NCI-H524 treated with DMSO at 0.1 percent for 48 hours (cell line): ENCODE data around the gene WDR7.

Experiments used
- DNase-seq: peaks from one replicate; lab custom pipeline; 2025; lab: John Stamatoyannopoulos, UW

Gene WDR7

DNA sequence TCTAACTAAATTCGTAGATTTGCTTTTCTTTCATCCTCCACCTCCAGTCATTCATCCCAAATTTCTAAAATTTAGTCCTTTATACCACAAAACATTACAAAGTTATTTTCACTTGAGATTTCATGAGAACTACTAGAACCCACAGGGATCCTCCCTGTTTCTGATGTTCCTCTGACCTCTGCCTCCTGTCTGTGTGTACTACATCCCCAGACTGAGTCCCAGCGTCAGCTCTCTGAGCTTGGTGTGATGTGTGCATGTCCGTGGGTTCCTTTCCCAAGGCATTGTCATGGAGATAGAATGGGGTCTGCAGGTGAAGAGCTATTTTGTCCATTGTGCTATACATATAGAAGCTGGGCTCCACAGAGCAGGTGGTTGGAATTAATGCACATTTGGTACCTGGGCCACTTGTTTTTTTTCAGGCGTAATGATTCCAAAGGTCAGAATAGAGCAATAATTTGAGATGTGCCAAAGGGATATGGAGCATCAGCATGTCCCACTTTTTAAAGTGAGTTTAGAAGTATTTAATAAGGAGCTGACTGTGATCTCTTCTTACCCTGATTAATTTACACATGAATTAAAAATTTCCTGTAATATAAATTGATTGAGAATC, 344.5 kb downstream of the WDR7 start:
- no peak for DNase-seq

DNA sequence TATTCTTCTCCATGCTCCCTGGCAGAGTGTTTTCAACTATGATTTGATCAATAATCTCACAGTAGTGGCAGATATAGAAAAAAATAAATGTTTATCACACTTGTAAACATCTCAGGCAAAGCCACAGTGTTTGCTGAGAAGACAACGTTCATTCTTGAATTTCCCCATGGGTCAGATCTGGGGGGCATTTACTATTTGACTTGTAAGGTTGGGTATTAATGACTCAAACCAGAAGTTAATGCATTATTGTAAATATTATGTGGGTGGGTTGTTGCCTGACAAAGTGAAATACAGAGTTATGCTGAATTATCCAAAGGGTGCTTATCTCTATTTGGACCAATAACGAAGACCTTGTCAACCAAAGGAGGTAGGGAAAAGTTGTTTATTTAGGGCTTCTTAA, 346.0 kb downstream of the WDR7 start:
- no peak for DNase-seq

DNA sequence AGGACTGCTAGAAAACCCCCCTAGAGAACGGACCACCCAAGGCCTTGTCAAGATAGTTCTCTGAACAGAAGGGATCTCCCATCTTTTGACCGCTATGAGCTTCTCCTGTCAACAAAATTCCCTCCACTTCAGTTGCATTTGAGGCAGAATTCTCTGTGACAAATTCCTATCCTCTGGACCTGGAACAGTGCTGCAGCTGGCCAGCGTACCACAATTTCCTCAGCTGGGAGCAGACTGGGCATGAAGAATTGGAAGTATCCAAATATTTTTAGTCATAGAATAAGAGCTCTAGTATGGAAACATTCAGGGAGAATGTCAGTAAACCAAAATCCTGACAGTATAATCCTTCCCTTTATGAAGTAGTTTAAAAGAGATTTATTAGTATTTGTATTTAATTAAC, 348.7 kb downstream of the WDR7 start:
- DNase-seq = no peak

DNA sequence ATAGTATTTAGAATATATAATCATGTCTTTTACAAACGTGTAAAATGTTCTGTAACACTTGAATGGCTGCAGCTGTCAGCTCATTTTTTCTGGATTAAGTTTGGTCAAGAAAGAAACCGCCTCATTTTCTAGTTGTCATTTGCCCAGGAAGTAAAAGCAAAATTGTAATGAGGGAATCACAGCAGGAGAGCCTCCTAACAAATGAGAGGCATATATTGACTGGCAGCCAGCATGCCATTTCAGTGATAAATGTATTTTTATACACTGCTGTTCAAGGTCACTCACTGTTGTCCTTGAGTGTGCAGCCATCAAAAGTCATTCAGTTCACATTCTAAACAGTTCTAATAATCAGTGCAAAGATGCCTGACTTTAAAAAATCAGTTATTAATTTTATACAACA, 351.5 kb downstream of the WDR7 start:
- no peak for DNase-seq

DNA sequence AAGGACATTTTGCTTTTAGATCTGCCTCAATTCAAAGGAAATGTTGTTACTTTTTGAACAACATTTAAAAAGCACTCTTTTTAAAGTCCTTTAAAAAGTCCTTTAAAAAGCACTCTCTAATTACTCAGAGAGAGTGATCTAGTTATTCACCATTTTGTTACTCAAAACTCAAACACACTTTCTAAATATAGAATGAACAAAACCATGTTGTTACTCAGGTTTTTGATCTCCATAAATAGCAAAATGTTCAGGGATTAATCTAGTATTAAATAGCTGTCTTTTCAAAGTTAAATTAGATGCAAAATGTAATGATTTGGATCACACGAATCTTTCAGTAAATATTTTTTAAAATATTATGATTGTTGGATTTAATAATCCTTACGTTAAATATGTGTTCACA, 352.2 kb downstream of the WDR7 start:
- DNase-seq = no peak

DNA sequence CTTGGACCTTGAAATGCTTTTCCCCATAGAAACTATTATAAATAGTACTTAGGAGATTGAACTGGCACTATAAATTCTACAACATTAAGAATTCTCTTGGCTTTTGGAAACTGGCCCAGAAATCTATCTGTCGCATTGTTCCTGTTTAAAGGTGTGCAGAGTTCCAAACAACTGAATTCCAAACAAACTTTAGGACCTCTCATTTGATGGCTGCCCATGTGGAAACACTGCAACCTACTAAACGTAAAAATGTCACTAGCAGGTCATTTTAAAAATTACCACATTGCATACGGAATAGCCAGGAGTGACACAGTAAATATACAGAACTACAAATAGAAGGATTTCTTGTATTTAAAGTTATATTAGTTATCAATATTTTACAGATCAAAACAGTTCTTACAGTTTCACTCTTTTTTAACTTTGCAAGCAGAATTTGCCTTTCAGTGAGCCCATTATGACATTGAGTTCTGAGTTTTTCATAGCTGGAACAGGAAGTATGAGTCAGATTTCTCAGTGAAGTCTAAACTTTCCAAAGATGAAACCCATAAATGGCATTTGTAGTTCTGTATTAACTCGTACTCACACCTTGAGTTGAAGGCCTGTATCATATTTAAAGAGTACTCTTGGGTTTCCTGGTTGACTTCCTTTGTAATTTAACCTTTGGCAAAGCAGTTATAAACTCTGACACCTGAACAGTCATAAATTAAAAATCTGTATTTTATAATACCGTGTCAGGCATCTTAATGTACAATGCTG, 353.4 kb downstream of the WDR7 start:
- DNase-seq = no peak

DNA sequence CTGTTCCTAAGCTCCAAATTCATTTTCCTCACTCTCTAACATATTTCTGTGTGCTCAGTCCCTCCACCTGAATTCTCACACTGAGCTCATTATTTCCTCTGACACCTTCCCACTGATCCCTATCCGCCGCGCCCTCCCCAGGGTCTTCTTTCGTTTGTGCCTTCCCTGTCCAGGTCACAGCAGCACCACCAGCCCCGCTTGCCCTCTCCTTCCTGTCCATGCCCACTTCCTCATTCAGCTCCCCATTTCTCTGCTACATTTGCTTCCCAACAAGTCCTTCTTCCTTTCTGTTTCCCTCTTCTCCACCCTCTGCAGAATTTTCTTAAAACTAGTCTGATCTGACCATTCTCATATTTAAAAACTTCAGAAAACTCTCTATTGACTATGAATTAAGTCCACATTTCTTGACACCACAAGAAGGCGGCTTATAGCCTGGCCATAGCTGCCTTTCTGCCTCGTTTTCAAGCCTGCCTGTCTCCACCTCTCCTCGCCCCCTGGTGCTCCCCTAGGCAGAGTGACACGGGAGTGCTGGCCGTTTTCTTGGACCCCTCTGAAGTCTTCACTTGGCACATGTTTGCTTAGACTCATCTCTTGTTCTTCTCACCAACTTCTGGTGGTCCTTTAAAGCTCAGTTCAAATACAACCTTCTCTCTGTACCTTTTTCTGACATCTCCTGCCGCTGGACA, 357.0 kb downstream of the WDR7 start:
- no peak for DNase-seq

DNA sequence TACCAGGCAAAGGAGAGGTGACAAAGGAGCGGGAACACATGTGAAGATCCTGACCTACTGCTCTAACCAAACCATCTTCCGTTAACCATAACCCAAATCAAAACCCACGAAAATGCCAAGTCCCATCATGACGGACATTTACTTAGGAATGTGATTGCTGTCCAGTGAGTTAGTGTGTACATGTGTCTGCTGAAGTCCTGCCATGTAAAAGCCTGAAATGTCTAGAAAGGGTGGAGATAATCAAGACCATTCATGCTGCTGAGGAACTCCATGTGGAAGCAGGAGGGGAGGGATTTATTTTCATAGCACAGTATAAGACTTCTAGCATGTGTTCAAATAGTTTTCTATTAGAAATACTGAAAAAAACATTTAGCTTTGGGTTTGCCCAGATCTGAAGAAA, 358.7 kb downstream of the WDR7 start:
- no peak for DNase-seq

DNA sequence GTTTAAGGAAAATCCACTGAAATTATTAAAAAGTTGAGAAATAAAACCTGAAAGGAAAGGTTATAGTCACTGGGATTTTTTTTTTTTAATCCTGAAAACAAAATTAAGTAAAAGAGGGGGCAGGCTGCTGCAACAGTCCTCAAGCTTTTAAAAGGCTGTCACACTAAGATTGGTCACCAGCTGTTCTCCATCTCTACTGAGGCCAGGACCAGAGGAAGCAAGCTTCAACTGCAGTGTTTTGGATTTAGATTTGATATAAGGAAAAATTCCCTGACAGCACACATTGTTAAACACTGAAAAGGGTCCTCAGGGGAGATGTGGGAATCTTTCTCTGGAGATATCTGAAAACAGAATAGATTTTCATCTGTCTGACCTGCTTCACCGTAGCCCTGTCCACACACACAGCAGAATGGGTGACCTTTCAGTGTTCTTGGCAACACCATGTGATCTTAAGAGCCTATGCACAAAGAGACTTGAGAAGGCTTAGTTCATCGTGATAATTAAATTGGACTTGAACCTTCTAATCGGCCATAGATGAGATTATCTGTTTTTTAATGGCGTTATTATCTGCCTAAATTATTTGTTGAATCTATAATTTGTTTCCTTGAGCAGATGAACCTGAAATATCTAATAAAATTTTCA, 363.7 kb downstream of the WDR7 start:
- DNase-seq = peak; percentile 68

DNA sequence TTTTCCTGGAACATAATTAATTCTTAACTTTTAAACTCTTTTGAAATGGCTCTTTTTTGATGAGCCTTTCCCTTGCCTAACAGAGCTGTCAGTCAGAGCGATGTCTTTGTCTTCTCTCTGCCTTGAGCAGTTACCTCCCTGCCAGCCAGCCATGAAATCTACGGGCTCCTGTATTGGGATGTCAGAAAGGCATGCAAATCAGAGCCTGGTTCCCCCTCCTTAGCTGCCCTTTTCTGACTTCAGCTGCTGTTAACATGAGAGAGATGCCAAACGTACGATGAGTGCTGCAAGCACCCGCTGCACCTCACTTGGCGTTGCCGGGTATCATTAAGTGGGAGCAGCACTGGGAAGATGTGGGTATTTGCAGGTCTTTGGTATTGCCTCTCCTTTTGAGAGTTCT, 364.3 kb downstream of the WDR7 start:
- no peak for DNase-seq

DNA sequence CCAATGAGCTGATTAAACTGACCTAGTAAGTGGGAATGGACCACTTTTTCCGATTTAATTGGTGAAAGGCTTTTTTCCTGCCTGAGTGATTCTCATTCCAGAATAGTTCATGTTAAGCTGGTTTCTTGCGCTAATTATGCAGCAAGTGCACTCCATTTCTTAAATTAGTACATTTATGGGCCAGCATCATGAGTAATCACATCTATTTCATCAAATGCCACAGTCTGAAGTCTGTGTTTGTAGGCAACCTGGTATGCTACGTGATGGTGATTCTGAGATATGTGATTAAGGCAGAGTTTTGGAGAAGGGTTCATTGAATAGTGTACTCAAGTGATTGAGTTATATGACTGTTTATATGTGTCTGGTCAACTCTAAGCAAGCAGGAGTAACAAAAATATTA, 367.7 kb downstream of the WDR7 start:
- DNase-seq = no peak

DNA sequence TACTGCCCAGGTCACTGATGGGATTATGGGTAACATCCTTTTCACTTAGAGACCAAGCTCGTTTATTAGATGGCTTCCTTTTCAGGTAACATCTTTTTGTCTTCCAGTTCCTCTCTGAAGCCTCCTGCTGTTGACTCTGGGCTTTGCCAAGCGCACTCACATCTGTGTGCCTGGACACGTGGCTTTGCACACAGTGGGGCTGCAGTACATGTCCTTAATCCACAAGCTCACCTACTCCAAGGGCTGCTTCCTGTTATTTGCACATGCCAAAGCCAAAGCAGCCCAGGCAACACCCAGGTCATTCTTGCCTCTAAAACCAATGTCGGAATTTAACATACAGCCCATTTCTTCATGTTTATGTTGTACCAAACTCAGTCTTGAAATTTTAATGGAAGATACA, 371.6 kb downstream of the WDR7 start:
- no peak for DNase-seq

DNA sequence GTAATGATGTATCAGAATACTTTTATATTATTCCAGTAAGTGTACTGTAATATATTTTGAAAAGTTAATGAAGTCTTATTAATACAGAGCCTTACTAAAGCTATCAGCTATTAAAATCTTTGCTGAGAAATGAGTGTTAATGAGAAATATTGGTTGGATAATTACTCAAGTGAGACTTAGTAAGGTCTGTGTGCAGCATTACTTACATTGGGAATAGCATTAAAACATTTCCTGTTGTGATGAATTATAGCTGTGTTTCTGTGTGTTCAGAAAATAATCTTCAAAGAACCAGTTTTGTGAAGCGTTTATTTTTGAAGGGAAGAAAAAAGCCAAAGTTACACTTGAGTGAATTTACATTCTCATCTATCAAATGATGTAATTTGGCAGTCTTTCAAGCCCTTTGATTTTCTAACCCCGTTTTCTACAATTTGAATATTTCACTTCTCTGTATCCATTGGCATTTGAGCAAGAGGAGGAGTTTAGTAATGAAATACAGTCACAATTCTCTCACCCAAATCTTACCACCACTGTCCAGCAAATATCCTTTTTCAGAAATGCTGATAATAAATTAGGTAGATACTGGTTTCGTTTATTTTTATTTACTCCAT, 372.2 kb downstream of the WDR7 start:
- DNase-seq = no peak

DNA sequence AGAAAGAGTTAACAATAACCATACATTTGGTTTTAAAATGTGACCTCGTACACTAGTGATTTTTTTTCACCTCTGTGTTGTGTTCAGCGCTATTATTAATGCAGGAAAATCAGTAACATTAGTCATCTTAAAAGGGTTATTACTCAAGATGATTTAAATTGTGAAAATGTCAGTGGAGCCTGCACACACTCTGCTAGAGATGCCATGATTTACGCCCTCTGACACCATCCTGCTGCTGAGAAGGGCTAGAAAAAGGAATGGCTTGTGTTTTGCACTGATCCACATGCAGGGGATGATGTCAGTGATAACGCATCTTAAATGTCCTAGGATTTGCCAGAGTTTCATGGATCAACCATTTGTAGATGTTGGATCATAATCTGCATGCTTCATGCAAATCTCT, 374.4 kb downstream of the WDR7 start:
- DNase-seq = no peak

DNA sequence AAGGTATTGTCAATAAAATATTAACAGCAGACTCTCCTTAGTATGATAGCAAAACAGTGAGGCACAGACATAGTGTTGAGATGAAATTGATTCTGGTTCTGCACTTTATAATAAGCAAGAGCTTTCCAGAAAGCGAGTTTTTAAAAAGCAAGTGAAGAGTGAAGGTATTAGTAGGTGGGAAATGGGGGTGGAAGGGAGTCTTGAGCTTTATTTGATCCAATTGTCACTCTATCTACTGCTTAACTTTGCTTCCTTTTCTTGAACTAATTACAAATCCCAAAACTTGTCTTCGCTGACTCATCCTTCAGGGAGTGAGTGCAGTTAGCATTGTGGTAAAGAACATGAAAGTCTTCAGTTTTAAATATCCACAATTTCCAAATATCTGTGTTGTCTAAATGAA, 375.2 kb downstream of the WDR7 start:
- no peak for DNase-seq

DNA sequence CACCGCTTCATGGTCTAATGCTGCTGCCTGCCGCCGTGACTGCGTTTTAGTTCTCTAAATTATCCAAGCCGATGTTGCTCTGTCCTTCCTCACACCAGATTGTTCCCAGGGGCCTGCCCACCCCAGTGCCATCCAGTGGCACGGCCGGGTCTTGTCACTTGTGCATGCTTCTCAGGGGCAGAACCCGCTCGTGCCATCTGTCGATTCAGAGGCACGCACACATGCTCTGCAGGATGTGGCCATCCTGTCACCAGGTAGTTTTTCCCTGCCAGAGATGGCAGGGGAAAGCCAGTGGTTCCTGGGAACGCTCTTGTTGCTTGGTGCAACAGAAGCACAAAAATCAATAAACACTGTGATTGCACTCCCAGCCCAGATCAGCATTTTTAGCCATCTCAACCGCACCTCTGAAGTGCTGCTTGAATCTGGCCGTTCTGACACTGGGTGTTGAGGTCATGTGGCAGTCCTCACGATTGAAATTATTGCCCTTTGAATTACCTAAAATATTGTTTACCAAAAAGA, 376.1 kb downstream of the WDR7 start:
- DNase-seq = peak; percentile 41

DNA sequence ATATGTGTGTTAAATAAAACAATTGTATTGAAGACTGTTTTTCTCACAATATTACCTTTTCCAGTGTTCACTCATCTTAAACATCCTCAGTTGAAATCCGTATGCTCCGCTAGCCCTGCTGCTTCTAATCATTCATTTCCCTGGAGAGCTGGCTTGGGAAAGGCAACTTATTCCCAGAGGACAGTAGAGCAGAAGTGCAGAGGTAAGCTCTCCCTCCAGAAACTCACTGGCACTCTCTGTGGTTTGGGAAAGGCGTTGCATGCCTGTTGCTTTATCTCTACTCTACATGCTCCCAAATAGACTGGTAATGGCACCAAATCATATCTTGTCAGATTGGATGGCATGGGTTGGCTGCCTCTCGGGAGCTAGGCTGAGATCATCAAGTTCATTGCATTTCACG, 378.6 kb downstream of the WDR7 start:
- peak; percentile 30 for DNase-seq

DNA sequence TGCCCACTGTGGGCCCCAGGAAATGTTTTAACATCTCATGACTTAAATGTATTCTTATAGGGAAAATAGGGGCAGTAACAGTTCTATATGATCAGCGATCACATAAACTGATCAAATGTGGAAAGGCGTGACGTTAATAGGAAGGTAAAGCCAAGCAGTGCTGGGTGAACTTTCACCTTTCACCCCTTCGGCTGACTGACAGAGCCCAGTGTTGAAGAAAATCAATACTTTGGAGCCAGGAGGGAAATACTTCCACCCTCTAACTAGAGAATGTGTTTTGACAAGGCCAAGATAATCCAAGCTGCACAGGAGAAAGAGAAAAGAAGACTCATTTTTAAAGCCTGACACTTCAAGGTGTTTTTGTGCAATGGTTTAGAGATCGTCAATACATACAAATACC, 379.3 kb downstream of the WDR7 start:
- DNase-seq = no peak

DNA sequence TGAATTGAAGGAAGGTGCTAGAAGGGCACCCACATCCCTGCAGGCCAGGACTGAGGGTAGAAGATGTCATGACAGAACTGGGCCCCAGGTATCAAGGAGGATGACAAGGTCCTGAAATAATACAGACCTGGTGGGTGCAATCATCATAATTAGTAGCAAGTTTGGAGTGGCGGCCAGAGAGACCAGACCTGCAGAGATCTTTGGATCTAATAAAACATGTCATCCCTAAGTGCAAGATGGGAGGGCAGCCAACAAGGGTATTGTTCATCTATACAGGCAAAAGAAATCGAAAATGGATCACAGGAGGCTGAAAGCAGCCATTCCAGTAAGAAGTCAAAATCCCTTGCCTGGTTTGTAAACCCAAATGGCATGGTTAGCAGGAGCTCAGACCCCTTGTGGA, 384.4 kb downstream of the WDR7 start:
- DNase-seq = no peak

DNA sequence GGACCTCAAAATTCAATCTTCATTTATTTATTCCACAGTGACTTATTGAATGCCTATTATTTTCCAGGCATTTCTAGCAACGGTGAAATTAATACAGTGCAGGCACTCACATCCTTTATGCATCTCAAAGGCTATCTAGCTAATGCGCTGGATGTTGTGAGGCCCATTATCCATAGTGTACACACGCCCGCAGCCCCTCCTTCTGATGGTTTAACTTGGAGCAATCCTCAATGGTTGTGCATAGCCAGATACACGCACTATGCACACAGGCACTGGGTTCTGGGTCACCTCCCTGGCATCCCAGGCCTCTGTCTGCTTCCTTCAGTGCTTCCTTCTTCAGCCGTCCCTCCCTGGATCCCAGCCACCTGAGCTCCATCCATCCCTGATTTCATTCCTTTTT, 387.2 kb downstream of the WDR7 start:
- no peak for DNase-seq

DNA sequence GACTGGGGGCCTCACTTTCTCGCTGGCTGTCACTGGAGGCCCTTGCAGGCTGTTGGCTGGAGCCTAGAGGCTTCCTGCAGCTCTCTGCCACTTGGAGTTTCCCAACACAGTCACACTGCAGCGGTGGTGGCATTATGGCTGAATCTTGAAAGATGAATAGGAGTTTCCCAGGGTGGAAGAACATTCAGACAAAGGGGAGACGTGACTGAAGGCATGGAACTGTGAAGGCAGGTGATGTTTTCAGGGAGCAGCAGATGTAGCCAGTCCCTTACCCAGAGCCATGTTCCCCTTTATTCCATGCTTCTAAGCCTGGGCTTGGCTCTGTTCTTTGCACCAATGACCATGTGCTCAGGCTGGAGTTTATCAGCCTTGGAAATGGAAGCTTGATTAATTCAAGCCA, 389.0 kb downstream of the WDR7 start:
- no peak for DNase-seq

DNA sequence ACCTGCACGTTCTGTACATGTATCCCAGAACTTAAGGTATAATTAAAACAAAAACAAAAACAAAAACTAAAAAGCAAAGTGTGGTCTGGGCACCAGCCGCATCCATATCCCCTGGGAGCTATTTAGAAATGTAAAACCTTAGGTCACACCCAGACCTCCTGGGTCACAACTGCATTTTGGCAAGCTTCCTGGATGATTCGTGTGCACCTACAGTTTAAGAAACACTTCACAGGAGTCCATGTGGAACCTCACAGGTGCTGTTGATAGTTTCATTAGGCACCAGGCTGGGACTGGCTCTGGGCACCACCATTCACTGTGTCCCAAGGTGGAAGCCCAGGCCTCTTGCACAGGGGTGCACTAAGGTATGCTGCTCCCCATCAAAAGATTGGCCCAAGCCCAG, 392.1 kb downstream of the WDR7 start:
- DNase-seq = no peak
